Measurements from ENCODE around the gene RGS19. TPM values are rescaled to one million over a fixed set of nuclear protein-coding genes. Genes with fewer than 3 reads are reported as not detected.

The RGS19 gene
- total and polyA plus RNA-seq, 2 donors from 2014 or later: 6.8 to 20.2 TPM

- TF ChIP-seq CTCF (IDR thresholded peaks at IDR 0.05; ENCODE audit: borderline replicate concordance, extremely low read depth, insufficient read depth): no peak
- Histone ChIP-seq H3K9ac (ENCODE audit: low read length in 3 of 3) (no peak overlapping the region), H3K4me3 (ENCODE audit: low read length in 3 of 3) (peak overlapping the region in 1 of 3 donors; percentile 29), H3K27ac (ENCODE audit: low read depth in 2 of 2, low read length in 2 of 2) (peak overlapping the region; percentile 68 to 77), H3K36me3 (ENCODE audit: control insufficient read depth in 2 of 3, insufficient read depth in 3 of 3, low read length in 3 of 3) (no peaks in the 10 kb centered on the region), H3K27me3 (ENCODE audit: control insufficient read depth, insufficient read depth, low read length) (no peaks in the 10 kb centered on the region), H3K9me3 (ENCODE audit: control insufficient read depth in 2 of 3, insufficient read depth in 1 of 3, low read length in 3 of 3) (no peaks in the 10 kb centered on the region), H3K4me1 (ENCODE audit: control insufficient read depth in 2 of 3, insufficient read depth in 2 of 3, low read depth in 1 of 3, low read length in 3 of 3) (peaks cover 0 to 23% (median 0%) of the 10 kb centered on the region in 3 donors)
- intact Hi-C loops (cut with DNase I): loop anchor here (5.0 kb wide), 1 partner anchor 435 kb away; no protein-coding TSS in a partner anchor
- no peak for FAIRE-seq
- no peak for DNase-seq
Measured at GRCh38 chr20:64056889-64057627, 22.3 kb downstream of the RGS19 start.

DNA sequence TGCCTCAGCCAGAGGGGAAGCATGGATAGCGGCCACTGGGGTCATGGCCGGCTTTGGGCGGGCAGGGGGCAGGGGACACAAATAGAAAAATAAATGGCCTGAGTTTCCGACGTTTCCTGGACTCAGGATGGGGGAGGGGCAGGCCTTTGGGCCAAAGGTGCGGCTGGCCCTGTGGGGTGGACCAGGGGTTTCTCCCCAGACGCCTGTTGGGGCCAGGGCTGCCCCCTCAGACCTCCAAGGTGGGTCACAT, 22.8 kb downstream of the RGS19 start:
- no peak for TF ChIP-seq CTCF (IDR thresholded peaks at IDR 0.05; ENCODE audit: borderline replicate concordance, extremely low read depth, insufficient read depth)
- Histone ChIP-seq H3K27me3 (ENCODE audit: control insufficient read depth, insufficient read depth, low read length) (no peaks in the 10 kb centered on the region), H3K4me1 (ENCODE audit: control insufficient read depth in 2 of 3, insufficient read depth in 2 of 3, low read depth in 1 of 3, low read length in 3 of 3) (peaks cover 0 to 24% (median 0%) of the 10 kb centered on the region in 3 donors), H3K9ac (ENCODE audit: low read length in 3 of 3) (no peak overlapping the region), H3K27ac (ENCODE audit: low read depth in 2 of 2, low read length in 2 of 2) (peak overlapping the region; percentile 68 to 77), H3K36me3 (ENCODE audit: control insufficient read depth in 2 of 3, insufficient read depth in 3 of 3, low read length in 3 of 3) (no peaks in the 10 kb centered on the region), H3K9me3 (ENCODE audit: control insufficient read depth in 2 of 3, insufficient read depth in 1 of 3, low read length in 3 of 3) (no peaks in the 10 kb centered on the region), H3K4me3 (ENCODE audit: low read length in 3 of 3) (no peak overlapping the region)
- DNase-seq (peak in 1 of 5 donors; percentile 51), FAIRE-seq (no peak)
- intact Hi-C loops (cut with DNase I): loop anchor here (5.0 kb wide), 1 partner anchor 434 kb away; no protein-coding TSS in a partner anchor

DNA sequence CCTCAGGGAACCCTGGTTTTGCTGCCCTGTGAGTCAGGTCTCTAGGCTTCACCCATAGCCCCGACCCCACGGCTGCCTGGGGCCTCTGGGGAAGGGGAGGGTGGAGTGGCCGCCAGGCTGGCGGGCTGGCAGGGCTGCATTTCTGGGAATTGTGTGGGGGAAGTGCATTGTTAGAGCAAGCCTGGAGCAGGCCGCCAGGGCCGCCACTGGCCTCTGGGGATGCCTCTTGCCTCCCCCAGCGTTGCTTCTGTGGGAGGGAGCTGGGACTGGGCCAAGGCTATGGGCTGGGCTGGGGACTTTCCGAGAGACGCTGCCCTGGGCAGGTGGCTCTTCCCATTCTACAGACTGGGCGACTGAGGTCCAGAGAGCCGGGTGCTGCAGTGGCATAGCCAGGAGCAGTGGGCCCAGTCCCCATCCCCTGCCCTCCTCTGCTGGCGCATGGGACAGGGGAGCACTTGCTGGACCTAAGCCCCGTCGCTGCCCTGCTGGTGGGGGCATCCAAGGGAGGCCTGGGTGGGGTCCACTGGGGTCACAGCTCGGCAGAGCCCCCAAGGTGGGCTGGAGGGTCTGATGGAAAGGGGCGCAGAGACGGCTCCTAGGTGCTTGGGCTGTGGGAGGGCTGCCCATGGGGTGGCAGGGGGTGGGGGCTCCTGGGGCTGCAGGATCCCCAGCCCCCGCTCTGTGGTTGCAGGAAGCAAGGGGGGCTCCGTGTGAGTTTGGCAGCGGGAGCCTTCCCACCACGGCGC, 23.3 kb downstream of the RGS19 start:
- Histone ChIP-seq H3K4me3 (ENCODE audit: low read length in 3 of 3) (no peak overlapping the region), H3K27ac (ENCODE audit: low read depth in 2 of 2, low read length in 2 of 2) (peak overlapping the region; percentile 69 to 76), H3K9ac (ENCODE audit: low read length in 3 of 3) (no peak overlapping the region), H3K36me3 (ENCODE audit: control insufficient read depth in 2 of 3, insufficient read depth in 3 of 3, low read length in 3 of 3) (no peaks in the 10 kb centered on the region), H3K27me3 (ENCODE audit: control insufficient read depth, insufficient read depth, low read length) (no peaks in the 10 kb centered on the region), H3K4me1 (ENCODE audit: control insufficient read depth in 2 of 3, insufficient read depth in 2 of 3, low read depth in 1 of 3, low read length in 3 of 3) (peaks cover 0 to 24% (median 0%) of the 10 kb centered on the region in 3 donors), H3K9me3 (ENCODE audit: control insufficient read depth in 2 of 3, insufficient read depth in 1 of 3, low read length in 3 of 3) (no peaks in the 10 kb centered on the region)
- peak in 2 of 5 donors; percentile 46 to 68 for DNase-seq
- no peak for FAIRE-seq
- intact Hi-C loops (cut with DNase I): loop anchor here (5.0 kb wide), 1 partner anchor 434 kb away; no protein-coding TSS in a partner anchor
- no peak for TF ChIP-seq CTCF (IDR thresholded peaks at IDR 0.05; ENCODE audit: borderline replicate concordance, extremely low read depth, insufficient read depth)
